RWPE2 (cell line): ENCODE measurements around the gene NCOA3.
A peak's percentile ranks its signal among the peaks of the same experiment; 100 is the strongest.

Experiments used
- ATAC-seq: fragments of 200-7000 bp; cut with Tn5 transposase; 3 replicates; pipeline ENCODE4 v1.9.1; 2021; ENCODE audit warnings: low read depth
- DNase-seq: peaks from one replicate; pipeline ENCODE4 v3.0.0-alpha.2; 2020; ENCODE audit warnings: low spot score
- H3K27ac ChIP-seq: fragments of 450-650 bp; 2 replicates; pipeline ENCODE4 v1.5.1; 2017; ENCODE audit warnings: mild to moderate bottlenecking; ENCODE audit not compliant: poor library complexity, severe bottlenecking
- H3K27me3 ChIP-seq: fragments of 250-450 bp; sonication (Bioruptor Pico); 2 replicates; pipeline ENCODE4 v1.5.1; 2021; ENCODE audit warnings: mild to moderate bottlenecking, moderate library complexity; ENCODE audit not compliant: insufficient read depth, poor library complexity, severe bottlenecking
- H3K36me3 ChIP-seq: fragments of 250-450 bp; sonication (Bioruptor Pico); 2 replicates; pipeline ENCODE4 v1.5.1; 2020; ENCODE audit warnings: low read depth, mild to moderate bottlenecking, moderate library complexity
- H3K4me1 ChIP-seq: fragments of 250-450 bp; sonication (Bioruptor Pico); 2 replicates; pipeline ENCODE4 v1.5.1; 2021; ENCODE audit warnings: mild to moderate bottlenecking, moderate library complexity; ENCODE audit not compliant: insufficient read depth, poor library complexity, severe bottlenecking
- H3K4me3 ChIP-seq: fragments of 250-450 bp; sonication (Bioruptor Pico); 2 replicates; pipeline ENCODE4 v1.5.1; 2021; ENCODE audit warnings: mild to moderate bottlenecking, moderate library complexity; ENCODE audit not compliant: severe bottlenecking
- H3K9me3 ChIP-seq: fragments of 250-450 bp; sonication (Bioruptor Pico); 2 replicates; pipeline ENCODE4 v1.5.1; 2021; ENCODE audit warnings: mild to moderate bottlenecking, moderate library complexity; ENCODE audit not compliant: severe bottlenecking
- TF ChIP-seq, protein P1 (sequence below): fragments of 450-650 bp; IDR thresholded peaks from one replicate; pipeline ENCODE4 v1.5.1; 2017; ENCODE audit warnings: mild to moderate bottlenecking, moderate library complexity; ENCODE audit not compliant: poor library complexity, severe bottlenecking

NCOA3 gene

DNA sequence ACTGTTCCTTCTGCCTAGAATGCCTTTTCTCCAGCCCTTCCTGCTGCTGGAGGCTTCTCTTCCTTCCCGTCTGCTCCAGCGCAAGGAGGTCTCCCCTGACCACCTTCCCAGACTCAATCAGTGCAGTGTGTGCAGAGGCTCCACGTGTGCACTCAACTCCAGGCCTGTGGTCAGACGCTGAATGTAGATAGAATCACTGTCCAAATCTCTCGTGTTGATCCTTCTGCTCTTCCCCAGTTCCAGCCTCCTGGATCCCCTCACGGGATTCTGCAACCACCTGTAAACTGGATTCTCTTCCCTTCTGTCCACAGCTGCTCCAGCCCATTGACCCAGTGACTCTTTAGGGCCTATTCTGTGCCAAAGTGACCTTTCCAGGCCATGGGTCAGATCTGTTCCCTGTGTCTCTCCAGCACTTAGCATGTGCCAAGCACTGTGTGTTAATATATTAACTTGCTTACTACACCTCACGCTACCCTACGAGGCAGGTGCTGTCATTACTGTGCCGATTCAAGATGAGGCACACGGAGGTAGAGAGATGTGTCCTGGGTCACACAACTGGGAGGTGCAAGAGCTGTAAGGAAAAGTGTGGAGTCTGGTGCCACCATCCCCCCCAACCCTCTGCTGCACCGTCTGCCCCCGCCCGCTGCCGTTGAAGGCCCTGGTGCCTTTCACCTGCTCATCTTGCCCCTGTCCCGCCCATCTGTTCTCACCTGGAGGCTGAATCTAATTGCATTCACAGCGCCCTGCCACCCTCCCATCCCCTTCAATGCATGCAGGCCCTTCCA, 171.4 kb downstream of the NCOA3 start:
- Histone ChIP-seq H3K36me3 (peaks cover 81% of the 10 kb centered on the region), H3K9me3 (no peaks in the 10 kb centered on the region), H3K4me1 (no peaks in the 10 kb centered on the region), H3K4me3 (no peak overlapping the region), H3K27me3 (no peaks in the 10 kb centered on the region), H3K27ac (no peak overlapping the region)
- ATAC-seq, result no peak
- peak; percentile 83 for DNase-seq
- TF ChIP-seq, protein P1, sequence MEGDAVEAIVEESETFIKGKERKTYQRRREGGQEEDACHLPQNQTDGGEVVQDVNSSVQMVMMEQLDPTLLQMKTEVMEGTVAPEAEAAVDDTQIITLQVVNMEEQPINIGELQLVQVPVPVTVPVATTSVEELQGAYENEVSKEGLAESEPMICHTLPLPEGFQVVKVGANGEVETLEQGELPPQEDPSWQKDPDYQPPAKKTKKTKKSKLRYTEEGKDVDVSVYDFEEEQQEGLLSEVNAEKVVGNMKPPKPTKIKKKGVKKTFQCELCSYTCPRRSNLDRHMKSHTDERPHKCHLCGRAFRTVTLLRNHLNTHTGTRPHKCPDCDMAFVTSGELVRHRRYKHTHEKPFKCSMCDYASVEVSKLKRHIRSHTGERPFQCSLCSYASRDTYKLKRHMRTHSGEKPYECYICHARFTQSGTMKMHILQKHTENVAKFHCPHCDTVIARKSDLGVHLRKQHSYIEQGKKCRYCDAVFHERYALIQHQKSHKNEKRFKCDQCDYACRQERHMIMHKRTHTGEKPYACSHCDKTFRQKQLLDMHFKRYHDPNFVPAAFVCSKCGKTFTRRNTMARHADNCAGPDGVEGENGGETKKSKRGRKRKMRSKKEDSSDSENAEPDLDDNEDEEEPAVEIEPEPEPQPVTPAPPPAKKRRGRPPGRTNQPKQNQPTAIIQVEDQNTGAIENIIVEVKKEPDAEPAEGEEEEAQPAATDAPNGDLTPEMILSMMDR, result no peak

DNA sequence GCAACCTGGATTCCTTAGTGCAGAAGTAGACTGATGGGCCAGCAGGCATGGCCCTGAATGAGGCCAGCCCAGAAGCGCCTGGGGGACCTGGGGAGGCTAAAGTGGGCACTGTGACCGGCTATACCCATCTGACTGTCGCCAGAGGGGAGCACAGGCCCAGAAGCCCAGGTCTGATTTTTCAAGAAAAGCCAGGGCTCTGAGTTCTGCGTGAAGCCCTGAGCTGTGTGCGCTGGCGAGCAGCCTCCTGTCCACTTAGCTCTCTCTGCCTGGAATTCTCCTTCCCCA, 171.9 kb downstream of the NCOA3 start:
- Histone ChIP-seq H3K27ac (no peak overlapping the region), H3K9me3 (no peaks in the 10 kb centered on the region), H3K4me3 (no peak overlapping the region), H3K36me3 (peaks cover 81% of the 10 kb centered on the region), H3K4me1 (no peaks in the 10 kb centered on the region), H3K27me3 (no peaks in the 10 kb centered on the region)
- ATAC-seq (no peak), DNase-seq (no peak)
- TF ChIP-seq, protein P1, result no peak

DNA sequence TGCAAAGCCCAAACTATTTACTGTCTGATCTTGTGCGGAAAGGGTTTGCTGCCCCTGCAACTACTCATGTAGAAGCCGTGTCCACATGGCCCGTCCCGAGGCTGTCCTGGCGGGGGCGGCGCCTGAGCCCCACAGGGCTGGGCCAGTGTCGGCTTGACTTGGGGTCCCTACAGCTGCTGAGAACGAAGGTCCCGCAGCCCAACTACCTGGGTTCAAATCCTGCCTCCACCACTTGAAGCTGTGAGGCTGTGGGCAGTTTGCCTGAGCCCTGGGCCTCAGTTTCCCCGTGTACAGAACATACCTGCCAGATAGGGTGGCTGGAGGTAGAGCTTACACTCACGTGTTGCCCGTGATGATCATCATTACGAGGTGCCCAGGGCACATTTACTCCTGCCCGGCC, 172.5 kb downstream of the NCOA3 start:
- H3K4me3 ChIP-seq, result no peak overlapping the region
- H3K27me3 ChIP-seq, result no peaks in the 10 kb centered on the region
- peaks cover 80% of the 10 kb centered on the region for H3K36me3 ChIP-seq
- DNase-seq (peak; percentile 71), ATAC-seq (no peak)
- no peaks in the 10 kb centered on the region for H3K4me1 ChIP-seq
- no peaks in the 10 kb centered on the region for H3K9me3 ChIP-seq
- TF ChIP-seq, protein P1, result no peak
- H3K27ac ChIP-seq, result no peak overlapping the region

DNA sequence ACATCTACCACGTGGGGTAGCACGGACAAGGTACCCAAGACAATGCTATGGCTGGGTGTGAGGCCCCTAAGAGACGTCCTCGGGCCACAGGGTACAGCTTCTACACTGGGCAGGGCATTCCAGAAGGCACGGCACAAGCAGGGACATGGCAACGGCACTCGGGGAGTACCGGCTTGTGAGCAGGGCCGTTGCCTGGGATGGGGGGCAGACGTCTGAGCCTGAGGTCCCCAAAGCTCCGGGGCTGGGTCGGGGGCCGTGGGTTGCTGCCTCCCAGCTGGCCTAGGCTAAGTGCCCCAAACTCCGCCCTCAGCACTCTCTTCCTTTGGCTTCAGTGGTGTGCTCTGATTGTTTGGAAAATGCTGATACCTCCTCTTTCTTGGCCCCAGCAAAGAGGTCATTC, 173.0 kb downstream of the NCOA3 start:
- no peaks in the 10 kb centered on the region for H3K9me3 ChIP-seq
- no peak for ATAC-seq
- H3K36me3 ChIP-seq, result peaks cover 75% of the 10 kb centered on the region
- no peak overlapping the region for H3K4me3 ChIP-seq
- peak; percentile 83 for DNase-seq
- H3K27ac ChIP-seq, result no peak overlapping the region
- TF ChIP-seq, protein P1, result no peak
- no peaks in the 10 kb centered on the region for H3K4me1 ChIP-seq
- H3K27me3 ChIP-seq, result no peaks in the 10 kb centered on the region

DNA sequence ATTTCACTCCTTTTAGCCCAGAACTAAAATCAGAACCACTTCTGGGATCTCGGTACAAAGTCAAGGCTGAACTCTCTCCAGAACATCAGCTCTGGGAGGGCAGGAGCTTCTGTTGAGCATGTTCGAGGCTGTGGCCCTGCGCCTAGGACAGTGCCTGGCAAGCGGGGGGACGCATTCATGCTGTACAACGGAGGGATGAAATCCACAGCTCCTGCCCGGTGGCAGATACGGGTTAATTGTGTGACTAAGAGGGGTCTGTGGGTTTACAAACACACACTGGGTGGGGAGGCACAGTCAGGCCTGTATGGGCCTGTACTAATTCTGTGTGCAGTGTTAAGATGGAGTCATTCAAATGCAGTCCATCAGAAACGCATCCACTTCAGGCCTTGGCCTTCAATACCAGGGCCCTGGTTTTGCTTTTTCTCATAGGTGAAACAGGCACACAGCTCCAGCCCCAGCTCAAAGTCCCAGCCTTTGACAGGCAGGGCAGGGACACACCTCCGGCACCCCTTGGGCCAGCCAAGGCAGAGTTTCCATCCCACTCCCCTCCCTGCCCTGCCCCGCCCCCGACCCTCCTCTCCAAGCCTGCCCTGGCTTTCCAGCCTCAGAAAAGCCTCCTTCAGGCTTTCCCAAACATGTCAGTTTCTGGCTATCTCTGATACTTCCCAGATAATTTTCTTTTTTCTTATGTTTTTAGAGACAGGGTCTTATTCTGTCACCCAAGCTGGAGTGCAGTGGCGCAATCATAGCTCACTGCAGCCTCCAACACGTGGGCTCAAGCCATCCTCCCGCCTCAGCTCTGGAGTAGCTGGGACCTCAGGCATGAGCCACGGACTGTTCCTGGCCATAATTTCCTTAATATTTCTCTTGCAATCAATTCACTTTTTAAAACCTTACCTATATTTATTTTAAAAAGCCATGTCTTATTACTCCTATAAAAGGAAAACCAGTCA, 173.8 kb downstream of the NCOA3 start:
- DNase-seq (peak; percentile 69), ATAC-seq (no peak)
- H3K4me1 ChIP-seq, result no peaks in the 10 kb centered on the region
- no peak overlapping the region for H3K27ac ChIP-seq
- TF ChIP-seq, protein P1, result no peak
- peaks cover 72% of the 10 kb centered on the region for H3K36me3 ChIP-seq
- no peaks in the 10 kb centered on the region for H3K27me3 ChIP-seq
- no peaks in the 10 kb centered on the region for H3K9me3 ChIP-seq
- H3K4me3 ChIP-seq, result no peak overlapping the region
